WTC11 (cell line): ENCODE results near the gene IQSEC1. TPM values are rescaled to one million over a fixed set of nuclear protein-coding genes. Genes with fewer than 3 reads are reported as not detected.

Experiments
- ATAC-seq: fragments of 200-7000 bp; cut with Tn5 transposase; 2 replicates; pipeline ENCODE4 v1.10.0; 2021; ENCODE audit warnings: mild to moderate bottlenecking, moderate library complexity
- CTCF ChIA-PET: fragments of 300-600 bp; sonication (Branson Sonifier 250); formaldehyde crosslinking; loops from one replicate; lab custom pipeline; 2021; ENCODE audit warnings: antibody characterized with exemption; lab: Charles Lee
- POLR2A ChIA-PET: fragments of 350-600 bp; sonication (Branson Sonifier 250); formaldehyde crosslinking; loops from one replicate; lab custom pipeline; 2021; ENCODE audit warnings: antibody characterized with exemption; lab: Charles Lee
- DNase-seq: peaks from one replicate; pipeline ENCODE4 v3.0.0; 2021; ENCODE audit warnings: low spot score
- H3K27ac Mint-ChIP-seq: 2 replicates; pipeline ENCODE4 v1.8.0; 2021; ENCODE audit warnings: mixed read lengths
- H3K27me3 Mint-ChIP-seq: 2 replicates; pipeline ENCODE4 v1.8.0; 2021; ENCODE audit warnings: low read depth, mild to moderate bottlenecking, moderate library complexity, mixed read lengths
- H3K36me3 Mint-ChIP-seq: 2 replicates; pipeline ENCODE4 v1.8.0; 2021; ENCODE audit warnings: mixed read lengths
- H3K4me1 Mint-ChIP-seq: 2 replicates; pipeline ENCODE4 v1.8.0; 2022; ENCODE audit warnings: mixed read lengths
- H3K4me3 Mint-ChIP-seq: 2 replicates; pipeline ENCODE4 v1.8.0; 2021; ENCODE audit warnings: mild to moderate bottlenecking, moderate library complexity, mixed read lengths
- H3K9me3 Mint-ChIP-seq: 2 replicates; pipeline ENCODE4 v1.8.0; 2021; ENCODE audit warnings: mixed read lengths
- ARID4B ChIP-seq: sonication (generic); formaldehyde crosslinking; IDR thresholded peaks from 2 replicates; pipeline ENCODE4 v1.8.0; 2023; ENCODE audit warnings: missing genetic modification reagents, mild to moderate bottlenecking, borderline replicate concordance
- ATF1 ChIP-seq: sonication (generic); formaldehyde crosslinking; IDR thresholded peaks from 2 replicates; pipeline ENCODE4 v1.8.1; 2023; ENCODE audit warnings: mild to moderate bottlenecking, moderate library complexity, missing genetic modification reagents
- CBFB ChIP-seq: sonication (generic); formaldehyde crosslinking; IDR thresholded peaks from 2 replicates; pipeline ENCODE4 v1.8.1; 2022; ENCODE audit warnings: mild to moderate bottlenecking, low read depth, missing genetic modification reagents
- CREM ChIP-seq: sonication (generic); formaldehyde crosslinking; IDR thresholded peaks from 2 replicates; pipeline ENCODE4 v1.8.1; 2022; ENCODE audit warnings: mild to moderate bottlenecking, missing genetic modification reagents, moderate library complexity
- E2F5 ChIP-seq: sonication (generic); formaldehyde crosslinking; IDR thresholded peaks from 2 replicates; pipeline ENCODE4 v1.8.1; 2022; ENCODE audit warnings: mild to moderate bottlenecking, moderate library complexity, missing genetic modification reagents
- EMX1 ChIP-seq: fragments of 250-450 bp; sonication (Bioruptor Pico); IDR thresholded peaks from 2 replicates; pipeline ENCODE4 v1.8.0; 2021; ENCODE audit warnings: mild to moderate bottlenecking
- ERG ChIP-seq: fragments of 250-450 bp; sonication (Bioruptor Pico); IDR thresholded peaks from 2 replicates; pipeline ENCODE4 v1.8.0; 2021; ENCODE audit warnings: mild to moderate bottlenecking
- FOXJ3 ChIP-seq: sonication (generic); formaldehyde crosslinking; IDR thresholded peaks from 2 replicates; pipeline ENCODE4 v1.9.0; 2021; ENCODE audit warnings: missing genetic modification reagents, mild to moderate bottlenecking, borderline replicate concordance
- GRHL2 ChIP-seq: fragments of 250-450 bp; sonication (Bioruptor Pico); IDR thresholded peaks from 2 replicates; pipeline ENCODE4 v1.8.0; 2022; ENCODE audit warnings: mild to moderate bottlenecking, moderate library complexity; ENCODE audit not compliant: insufficient replicate concordance, severe bottlenecking
- HMGA2 ChIP-seq: fragments of 250-450 bp; sonication (Bioruptor Pico); IDR thresholded peaks from 2 replicates; pipeline ENCODE4 v1.4.0; 2021; ENCODE audit warnings: mild to moderate bottlenecking, moderate library complexity
- IRF2 ChIP-seq: sonication (generic); formaldehyde crosslinking; IDR thresholded peaks from 2 replicates; pipeline ENCODE4 v1.8.0; 2022; ENCODE audit warnings: low read depth, missing genetic modification reagents, borderline replicate concordance
- JAZF1 ChIP-seq: fragments of 250-450 bp; sonication (Bioruptor Pico); IDR thresholded peaks from 2 replicates; pipeline ENCODE4 v1.9.0; 2021; ENCODE audit warnings: moderate library complexity, mild to moderate bottlenecking, inconsistent platforms
- MXD4 ChIP-seq: fragments of 250-450 bp; sonication (Bioruptor Pico); IDR thresholded peaks from 2 replicates; pipeline ENCODE4 v1.8.0; 2021; ENCODE audit warnings: mild to moderate bottlenecking, moderate library complexity, borderline replicate concordance
- MYBL2 ChIP-seq: sonication (generic); formaldehyde crosslinking; IDR thresholded peaks from 2 replicates; pipeline ENCODE4 v1.8.1; 2023; ENCODE audit warnings: mild to moderate bottlenecking, moderate library complexity, missing genetic modification reagents
- SP1 ChIP-seq: sonication (generic); formaldehyde crosslinking; conservative IDR thresholded peaks from 2 replicates; pipeline ENCODE4 v1.8.1; 2022; ENCODE audit warnings: missing genetic modification reagents
- TCF7 ChIP-seq: sonication (generic); formaldehyde crosslinking; IDR thresholded peaks from 2 replicates; pipeline ENCODE4 v1.8.0; 2022; ENCODE audit warnings: mild to moderate bottlenecking, low read depth, missing genetic modification reagents, moderate library complexity
- TEAD1 ChIP-seq: sonication (generic); formaldehyde crosslinking; IDR thresholded peaks from 2 replicates; pipeline ENCODE4 v1.8.0; 2022; ENCODE audit warnings: mild to moderate bottlenecking, missing genetic modification reagents
- USF2 ChIP-seq: sonication (generic); formaldehyde crosslinking; IDR thresholded peaks from 2 replicates; pipeline ENCODE4 v1.8.1; 2023; ENCODE audit warnings: mild to moderate bottlenecking, missing genetic modification reagents, moderate library complexity
- ZBTB21 ChIP-seq: sonication (generic); formaldehyde crosslinking; IDR thresholded peaks from 2 replicates; pipeline ENCODE4 v1.8.1; 2023; ENCODE audit warnings: mild to moderate bottlenecking, missing genetic modification reagents, borderline replicate concordance
- ZNF121 ChIP-seq: sonication (generic); formaldehyde crosslinking; IDR thresholded peaks from 2 replicates; pipeline ENCODE4 v1.8.0; 2023; ENCODE audit warnings: missing genetic modification reagents
- ZNF281 ChIP-seq: sonication (generic); formaldehyde crosslinking; IDR thresholded peaks from 2 replicates; pipeline ENCODE4 v1.8.0; 2023; ENCODE audit warnings: mild to moderate bottlenecking, missing genetic modification reagents
- ZNF423 ChIP-seq: fragments of 250-450 bp; sonication (Bioruptor Pico); IDR thresholded peaks from 2 replicates; pipeline ENCODE4 v2.1.2; 2022; ENCODE audit warnings: mild to moderate bottlenecking, moderate library complexity
- total RNA-seq: library from RNA; stranded (reverse); gene quantifications from 3 replicates; pipeline ENCODE4 v1.2.3, GENCODE V29; 2021
- TF ChIP-seq, protein P1 (sequence below): fragments of 250-450 bp; sonication (Bioruptor Pico); IDR thresholded peaks from 2 replicates; pipeline ENCODE4 v1.9.0; 2021; ENCODE audit warnings: moderate library complexity, mild to moderate bottlenecking, inconsistent platforms, borderline replicate concordance

The IQSEC1 gene
- total RNA-seq, 1 experiment from 2014 or later: 35.0 TPM

GRCh38 chr3:13069495-13069894, 3.7 kb downstream of the IQSEC1 start (continued):
- TF ChIP-seq MYBL2 (CRISPR knock-in tag) (no peak), USF2 (CRISPR knock-in tag) (no peak), ZNF281 (CRISPR knock-in tag) (no peak), ZBTB21 (CRISPR knock-in tag) (no peak), SP1 (CRISPR knock-in tag) (no peak), CREM (CRISPR knock-in tag) (no peak), EMX1 (CRISPR knock-in tag) (no peak), ERG (no peak), HMGA2 (CRISPR knock-in tag) (no peak), IRF2 (CRISPR knock-in tag) (no peak), MXD4 (CRISPR knock-in tag) (no peak), CBFB (CRISPR knock-in tag) (no peak)

- DNase-seq: no peak
- no peak for ATAC-seq
- Mint-ChIP-seq H3K36me3 (no peaks in the 10 kb centered on the region), H3K27ac (no peak overlapping the region), H3K4me3 (no peak overlapping the region), H3K4me1 (peaks cover 3% of the 10 kb centered on the region; the same call in 1 of the 2 replicates), H3K9me3 (no peaks in the 10 kb centered on the region), H3K27me3 (peaks cover 9% of the 10 kb centered on the region)
- CTCF ChIA-PET: interaction anchor here (1.0 kb wide), 1 partner anchor 50 kb away, joined by 3 read pairs; no protein-coding TSS in a partner anchor
- TF ChIP-seq, protein P1, sequence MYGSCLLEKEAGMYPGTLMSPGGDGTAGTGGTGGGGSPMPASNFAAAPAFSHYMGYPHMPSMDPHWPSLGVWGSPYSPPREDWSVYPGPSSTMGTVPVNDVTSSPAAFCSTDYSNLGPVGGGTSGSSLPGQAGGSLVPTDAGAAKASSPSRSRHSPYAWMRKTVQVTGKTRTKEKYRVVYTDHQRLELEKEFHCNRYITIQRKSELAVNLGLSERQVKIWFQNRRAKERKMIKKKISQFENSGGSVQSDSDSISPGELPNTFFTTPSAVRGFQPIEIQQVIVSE (CRISPR knock-in tag): no peak
- POLR2A ChIA-PET: interaction anchor here (0.6 kb wide), 1 partner anchor 867 kb away, joined by 9 read pairs; no protein-coding TSS in a partner anchor
Observed at GRCh38 chr3:13068269-13069010, 4.8 kb downstream of the IQSEC1 start.

DNA sequence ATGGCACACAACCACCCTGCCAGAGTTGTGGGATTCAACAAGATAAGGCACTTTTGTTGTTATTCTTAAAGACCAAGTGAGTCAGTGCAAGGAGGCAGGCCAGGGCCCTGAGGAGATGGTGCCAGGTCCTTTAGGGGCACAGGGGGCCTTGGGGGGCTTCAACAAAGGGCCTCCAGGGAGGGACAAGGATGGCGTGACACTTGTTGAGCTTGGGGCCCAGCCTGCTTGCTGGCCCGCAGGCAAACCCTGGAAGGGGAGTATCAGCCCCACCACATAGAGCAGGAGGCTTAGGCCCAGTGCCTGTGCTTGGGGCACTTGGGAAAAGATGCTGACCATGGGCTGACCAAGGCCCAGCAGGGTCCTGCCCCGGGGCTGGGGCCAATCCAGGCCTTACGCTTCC, 5.5 kb downstream of the IQSEC1 start:
- H3K27me3 Mint-ChIP-seq: peaks cover 6% of the 10 kb centered on the region
- H3K27ac Mint-ChIP-seq: no peak overlapping the region
- H3K9me3 Mint-ChIP-seq: no peaks in the 10 kb centered on the region
- ChIA-PET POLR2A (no interaction called here), CTCF (no interaction called here)
- ATAC-seq (no peak), DNase-seq (no peak)
- TF ChIP-seq ZNF423 (CRISPR knock-in tag) (no peak), E2F5 (no peak), FOXJ3 (no peak), ZNF121 (CRISPR knock-in tag) (no peak), TCF7 (CRISPR knock-in tag) (no peak), JAZF1 (CRISPR knock-in tag) (no peak), GRHL2 (CRISPR knock-in tag) (no peak), ATF1 (CRISPR knock-in tag) (no peak), TEAD1 (CRISPR knock-in tag) (no peak), ARID4B (no peak)
- no peaks in the 10 kb centered on the region for H3K36me3 Mint-ChIP-seq
- H3K4me1 Mint-ChIP-seq: peaks cover 2% of the 10 kb centered on the region; the same call in 1 of the 2 replicates
- H3K4me3 Mint-ChIP-seq: no peak overlapping the region
